Fibroblast of lung (primary cell): Measurements from ENCODE around the gene PLVAP. TPM values are rescaled to one million over a fixed set of nuclear protein-coding genes. Genes with fewer than 3 reads are reported as not detected.

Experiments
- DNase-seq, 2 donors: peaks; one replicate each; pipeline versions ENCODE4 v3.0.0 to v3.0.0-alpha.2; 2010; ENCODE audit warnings: low read depth in 2 of 2
- H2AFZ ChIP-seq: 2 replicates; pipeline ENCODE4 v1.5.1; 2012; ENCODE audit warnings: low read length, control low read depth, inconsistent platforms
- H3K27ac ChIP-seq: 2 replicates; pipeline ENCODE4 v1.5.1; 2011; ENCODE audit warnings: low read length, control low read depth; ENCODE audit not compliant: insufficient read depth
- H3K27me3 ChIP-seq: 2 replicates; pipeline ENCODE4 v1.5.1; 2011; ENCODE audit warnings: mild to moderate bottlenecking, low read length; ENCODE audit not compliant: control insufficient read depth, insufficient read depth
- H3K36me3 ChIP-seq: 2 replicates; pipeline ENCODE4 v1.5.1; 2011; ENCODE audit warnings: low read length; ENCODE audit not compliant: control insufficient read depth, insufficient read depth
- H3K4me1 ChIP-seq: 2 replicates; pipeline ENCODE4 v1.5.1; 2011; ENCODE audit warnings: low read length; ENCODE audit not compliant: control insufficient read depth, insufficient read depth; ENCODE audit errors: extremely low read depth
- H3K4me2 ChIP-seq: 2 replicates; pipeline ENCODE4 v1.5.1; 2011; ENCODE audit warnings: low read length, control low read depth; ENCODE audit not compliant: insufficient read depth; ENCODE audit errors: extremely low read depth
- H3K4me3 ChIP-seq, 4 experiments: fragments of 200-600 bp in 1 of 4; sonication (generic) in 1 of 4; replicated peaks in 1 of 4; 2 replicates each; pipeline ENCODE4 v1.5.1; 2011 to 2016; ENCODE audit warnings: low read length in 4 of 4, low read depth in 3 of 4, mild to moderate bottlenecking in 3 of 4, control low read depth in 2 of 4, inconsistent platforms in 1 of 4, mixed read lengths in 1 of 4; ENCODE audit not compliant: insufficient read depth in 1 of 4; ENCODE audit errors: control extremely low read depth in 1 of 4
- H3K79me2 ChIP-seq: 2 replicates; pipeline ENCODE4 v1.5.1; 2012; ENCODE audit warnings: mild to moderate bottlenecking, low read length, inconsistent platforms; ENCODE audit not compliant: control insufficient read depth, insufficient read depth
- H3K9ac ChIP-seq: 2 replicates; pipeline ENCODE4 v1.5.1; 2011; ENCODE audit warnings: mild to moderate bottlenecking, low read length, control low read depth; ENCODE audit not compliant: insufficient read depth
- H3K9me3 ChIP-seq: 2 replicates; pipeline ENCODE4 v1.5.1; 2012; ENCODE audit warnings: low read depth, low read length; ENCODE audit not compliant: control insufficient read depth, insufficient read depth
- H4K20me1 ChIP-seq: 2 replicates; pipeline ENCODE4 v1.5.1; 2011; ENCODE audit warnings: low read length; ENCODE audit not compliant: control insufficient read depth, insufficient read depth; ENCODE audit errors: extremely low read depth
- CTCF ChIP-seq, 2 donors: IDR thresholded peaks in 1 of 2; conservative IDR thresholded peaks in 1 of 2; 1 replicate in 1 of 2; 2 replicates in 1 of 2; pipeline ENCODE4 v1.5.1; 2011 to 2012; ENCODE audit warnings: low read length in 2 of 2, control low read depth in 1 of 2, inconsistent platforms in 1 of 2, low read depth in 1 of 2, mild to moderate bottlenecking in 1 of 2
- EZH2 ChIP-seq: IDR thresholded peaks from 2 replicates; pipeline ENCODE4 v1.5.1; 2012; ENCODE audit warnings: low read length, control low read depth, mild to moderate bottlenecking; ENCODE audit errors: missing control alignments
- polyA plus RNA-seq, 2 donors: library from polyadenylated mRNA; depleted of rRNA in 1 of 2; stranded (reverse) in 1 of 2; unstranded in 1 of 2; fragments of >200 nt; gene quantifications; 2 replicates each; pipeline ENCODE4 v1.2.1, GENCODE V29; 2011 to 2012; ENCODE audit warnings: missing spikeins in 1 of 2
- total RNA-seq: library from RNA; depleted of rRNA; stranded (reverse); fragments of >200 nt; gene quantifications from 2 replicates; pipeline ENCODE4 v1.2.1, GENCODE V29; 2014

PLVAP gene
- total and polyA plus RNA-seq, 2 donors (not counting 1 experiment from before 2014, with no cell fraction given), result not detected

GRCh38 chr19:17330262-17331044 lies 46.7 kb downstream of the PLVAP start:
- Histone ChIP-seq H3K9me3 (no peaks in the 10 kb centered on the region), H3K36me3 (peaks cover 4% of the 10 kb centered on the region), H4K20me1 (no peaks in the 10 kb centered on the region), H3K9ac (no peak overlapping the region), H3K27me3 (no peaks in the 10 kb centered on the region), H3K4me3 (no peak overlapping the region), H3K79me2 (no peaks in the 10 kb centered on the region), H3K4me2 (no peak overlapping the region), H2AFZ (no peak overlapping the region), H3K27ac (no peak overlapping the region), H3K4me1 (no peaks in the 10 kb centered on the region)
- DNase-seq, result no peak
- no peak for TF ChIP-seq EZH2
- no peak for TF ChIP-seq CTCF (conservative IDR thresholded peaks at IDR 0.05 in 1 of 2, IDR thresholded peaks at IDR 0.05 in 1 of 2; ENCODE audit: low read depth in 1 of 2, low read length in 2 of 2)

- H3K36me3 ChIP-seq, result peaks cover 8% of the 10 kb centered on the region
- no peak overlapping the region for H3K27ac ChIP-seq
- TF ChIP-seq CTCF (conservative IDR thresholded peaks at IDR 0.05 in 1 of 2, IDR thresholded peaks at IDR 0.05 in 1 of 2; ENCODE audit: low read depth in 1 of 2, low read length in 2 of 2) (no peak), EZH2 (no peak)
- no peak overlapping the region for H3K9ac ChIP-seq
- H3K4me3 ChIP-seq, result no peak overlapping the region
- no peaks in the 10 kb centered on the region for H3K27me3 ChIP-seq
- no peaks in the 10 kb centered on the region for H3K9me3 ChIP-seq
- H4K20me1 ChIP-seq, result no peaks in the 10 kb centered on the region
- no peak for DNase-seq
- no peaks in the 10 kb centered on the region for H3K79me2 ChIP-seq
- H2AFZ ChIP-seq, result no peak overlapping the region
- H3K4me2 ChIP-seq, result no peak overlapping the region
- no peaks in the 10 kb centered on the region for H3K4me1 ChIP-seq
Observed at GRCh38 chr19:17329366-17330261, 47.5 kb downstream of the PLVAP start.
